Measurements from ENCODE around the gene GSC2.

The GSC2 gene

DNA sequence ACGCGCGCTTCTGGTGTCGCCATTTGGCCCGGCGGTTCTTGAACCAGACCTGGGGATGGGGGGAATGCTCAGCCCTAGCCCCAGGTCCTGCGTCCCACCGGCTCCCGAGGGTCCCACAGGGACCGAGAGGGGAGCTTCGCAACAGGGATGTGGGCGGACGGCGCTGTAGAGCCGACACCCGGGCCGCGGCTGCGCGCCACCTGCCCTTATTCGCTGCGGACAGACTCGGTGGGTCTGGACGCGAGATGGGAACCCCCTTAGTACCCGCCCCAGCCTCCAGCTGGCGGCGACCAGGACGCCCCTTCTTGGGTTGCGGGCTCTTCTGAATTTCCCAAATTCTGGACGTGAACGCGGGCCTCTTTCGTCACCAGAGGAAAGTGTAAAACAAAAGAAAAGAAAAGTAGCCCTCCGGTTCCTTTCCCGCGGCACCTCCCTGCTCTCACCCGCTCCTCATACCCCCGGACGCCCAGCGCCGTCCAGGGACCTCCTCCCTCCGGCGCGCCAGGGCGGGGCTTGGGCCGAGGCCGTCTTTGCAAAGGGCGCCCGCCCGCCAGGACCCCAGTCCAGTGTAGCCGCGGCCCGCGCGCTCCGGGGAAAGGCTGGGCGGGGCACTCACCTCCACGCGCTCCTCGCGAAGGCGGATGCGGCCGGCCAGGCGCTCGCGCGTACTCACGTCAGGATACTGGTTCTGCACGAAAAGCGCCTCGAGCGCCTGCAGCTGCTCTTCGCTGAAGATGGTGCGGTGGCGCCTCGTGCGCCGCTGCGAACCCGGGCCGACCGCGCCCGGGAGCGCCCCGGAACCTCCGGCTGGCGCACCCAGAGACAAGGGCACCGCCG, 827 bp downstream of the GSC2 start:
- H3K36me3 ChIP-seq (ENCODE audit: control insufficient read depth, low read length): peaks cover 1% of the 10 kb centered on the region; the same call in 1 of the 2 replicates
- peaks cover 3% of the 10 kb centered on the region; the same call in 1 of the 2 replicates for H3K4me1 ChIP-seq (ENCODE audit: control insufficient read depth, low read length)
- H3K4me3 ChIP-seq (ENCODE audit: low read length): no peak overlapping the region
- TF ChIP-seq EZH2phosphoT487 (IDR thresholded peaks at IDR 0.05; ENCODE audit: borderline replicate concordance, low read length): no peak
- TF ChIP-seq, protein P1, sequence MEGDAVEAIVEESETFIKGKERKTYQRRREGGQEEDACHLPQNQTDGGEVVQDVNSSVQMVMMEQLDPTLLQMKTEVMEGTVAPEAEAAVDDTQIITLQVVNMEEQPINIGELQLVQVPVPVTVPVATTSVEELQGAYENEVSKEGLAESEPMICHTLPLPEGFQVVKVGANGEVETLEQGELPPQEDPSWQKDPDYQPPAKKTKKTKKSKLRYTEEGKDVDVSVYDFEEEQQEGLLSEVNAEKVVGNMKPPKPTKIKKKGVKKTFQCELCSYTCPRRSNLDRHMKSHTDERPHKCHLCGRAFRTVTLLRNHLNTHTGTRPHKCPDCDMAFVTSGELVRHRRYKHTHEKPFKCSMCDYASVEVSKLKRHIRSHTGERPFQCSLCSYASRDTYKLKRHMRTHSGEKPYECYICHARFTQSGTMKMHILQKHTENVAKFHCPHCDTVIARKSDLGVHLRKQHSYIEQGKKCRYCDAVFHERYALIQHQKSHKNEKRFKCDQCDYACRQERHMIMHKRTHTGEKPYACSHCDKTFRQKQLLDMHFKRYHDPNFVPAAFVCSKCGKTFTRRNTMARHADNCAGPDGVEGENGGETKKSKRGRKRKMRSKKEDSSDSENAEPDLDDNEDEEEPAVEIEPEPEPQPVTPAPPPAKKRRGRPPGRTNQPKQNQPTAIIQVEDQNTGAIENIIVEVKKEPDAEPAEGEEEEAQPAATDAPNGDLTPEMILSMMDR (IDR thresholded peaks at IDR 0.05; ENCODE audit: low read depth, low read length, poor library complexity, severe bottlenecking): no peak
- no peaks in the 10 kb centered on the region for H3F3A ChIP-seq (ENCODE audit: control insufficient read depth, insufficient read depth)
- H3K79me2 ChIP-seq (ENCODE audit: control insufficient read depth, low read length): peaks cover 2% of the 10 kb centered on the region
- peaks cover 3% of the 10 kb centered on the region; the same call in 1 of the 2 replicates for H3K27me3 ChIP-seq (ENCODE audit: control insufficient read depth, low read length)
- H3K4me2 ChIP-seq (ENCODE audit: low read length): no peak overlapping the region
- H3K9me3 ChIP-seq (ENCODE audit: control insufficient read depth, insufficient read depth, low read length): no peaks in the 10 kb centered on the region
- H3K9me2 ChIP-seq (replicated peaks; ENCODE audit: control insufficient read depth, low read length): no peaks in the 10 kb centered on the region
- no peak overlapping the region for H3K27ac ChIP-seq (ENCODE audit: low read depth, low read length)
- no peaks in the 10 kb centered on the region for H4K20me1 ChIP-seq (ENCODE audit: control insufficient read depth, insufficient read depth, low read depth, low read length)

DNA sequence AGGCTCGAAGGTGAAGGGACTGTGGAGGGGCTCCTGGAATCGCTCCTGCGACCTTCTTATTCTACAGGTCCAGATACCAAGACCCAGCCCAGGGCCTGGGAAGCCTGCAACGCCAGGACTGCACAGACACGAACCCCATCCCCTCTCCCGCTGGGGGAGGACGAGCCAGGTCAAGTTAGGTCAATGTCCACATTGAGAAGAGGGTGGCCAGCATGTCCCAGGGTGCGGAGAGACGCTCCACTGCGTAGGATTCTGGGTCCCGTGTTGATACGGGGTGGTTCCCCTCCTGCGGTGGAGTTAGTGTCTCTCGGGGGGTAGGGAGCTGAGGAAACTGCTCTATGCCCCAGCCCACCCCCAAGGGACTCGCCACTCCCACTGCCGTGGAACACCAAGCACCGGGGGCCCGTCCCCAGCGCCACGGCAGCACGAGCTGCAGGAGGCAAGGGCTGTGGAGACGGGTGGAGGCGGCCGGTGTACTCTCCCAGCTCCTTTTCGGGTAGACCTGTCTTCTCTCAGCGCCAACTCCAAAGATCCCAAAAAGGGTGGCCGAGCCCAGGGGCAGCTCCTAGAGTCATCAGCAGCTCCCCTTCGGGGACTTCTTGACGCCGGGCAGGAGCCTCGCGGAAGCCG, 1.6 kb downstream of the GSC2 start:
- Histone ChIP-seq H3K27ac (ENCODE audit: low read depth, low read length) (no peak overlapping the region), H3K27me3 (ENCODE audit: control insufficient read depth, low read length) (peaks cover 3% of the 10 kb centered on the region; the same call in 1 of the 2 replicates)
- no peak for TF ChIP-seq EZH2phosphoT487 (IDR thresholded peaks at IDR 0.05; ENCODE audit: borderline replicate concordance, low read length)
- TF ChIP-seq, protein P1 (IDR thresholded peaks at IDR 0.05; ENCODE audit: low read depth, low read length, poor library complexity, severe bottlenecking): no peak

DNA sequence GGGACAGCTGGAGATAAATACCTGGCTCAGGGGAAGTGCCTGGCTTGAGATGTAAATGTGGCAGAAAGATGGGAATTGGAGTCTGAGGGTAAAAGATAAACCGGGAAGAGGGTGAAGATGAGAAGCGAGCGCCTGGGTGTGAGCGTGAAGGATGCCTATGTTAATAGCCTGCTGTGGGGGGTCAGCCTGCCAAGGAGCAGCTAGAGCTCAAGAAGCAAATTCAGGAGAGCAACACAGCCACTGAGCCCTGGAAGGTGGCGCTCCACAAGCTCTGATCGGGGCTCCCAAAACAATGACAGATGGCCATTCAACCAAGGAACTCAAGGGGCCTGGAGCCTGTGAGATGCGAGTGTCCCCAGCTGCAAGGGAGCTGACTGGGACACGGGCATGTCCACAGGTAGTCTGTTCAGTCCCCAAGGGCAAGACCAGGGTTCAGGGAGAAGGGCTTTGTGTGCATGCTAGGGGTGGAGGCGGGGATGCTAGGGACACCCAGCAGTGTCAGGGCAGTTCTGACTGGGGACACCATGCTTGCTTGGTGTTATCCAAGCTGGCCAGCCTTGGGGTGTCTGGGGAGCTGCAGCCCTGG, 2.8 kb downstream of the GSC2 start:
- H3F3A ChIP-seq (ENCODE audit: control insufficient read depth, insufficient read depth): no peaks in the 10 kb centered on the region
- peaks cover 12% of the 10 kb centered on the region for H3K4me1 ChIP-seq (ENCODE audit: control insufficient read depth, low read length)
- H3K4me3 ChIP-seq (ENCODE audit: low read length): no peak overlapping the region
- no peaks in the 10 kb centered on the region for H4K20me1 ChIP-seq (ENCODE audit: control insufficient read depth, insufficient read depth, low read depth, low read length)
- H3K27me3 ChIP-seq (ENCODE audit: control insufficient read depth, low read length): no peaks in the 10 kb centered on the region
- H3K27ac ChIP-seq (ENCODE audit: low read depth, low read length): no peak overlapping the region
- no peaks in the 10 kb centered on the region for H3K9me3 ChIP-seq (ENCODE audit: control insufficient read depth, insufficient read depth, low read length)
- no peaks in the 10 kb centered on the region for H3K9me2 ChIP-seq (replicated peaks; ENCODE audit: control insufficient read depth, low read length)
- TF ChIP-seq EZH2phosphoT487 (IDR thresholded peaks at IDR 0.05; ENCODE audit: borderline replicate concordance, low read length): no peak
- TF ChIP-seq, protein P1 (IDR thresholded peaks at IDR 0.05; ENCODE audit: low read depth, low read length, poor library complexity, severe bottlenecking): no peak
- H3K4me2 ChIP-seq (ENCODE audit: low read length): no peak overlapping the region
- H3K79me2 ChIP-seq (ENCODE audit: control insufficient read depth, low read length): peaks cover 21% of the 10 kb centered on the region
- peaks cover 7% of the 10 kb centered on the region for H3K36me3 ChIP-seq (ENCODE audit: control insufficient read depth, low read length)

More for the DNA sequence above, 1.6 kb downstream of the GSC2 start:
- Histone ChIP-seq H4K20me1 (ENCODE audit: control insufficient read depth, insufficient read depth, low read depth, low read length) (no peaks in the 10 kb centered on the region), H3K79me2 (ENCODE audit: control insufficient read depth, low read length) (peaks cover 10% of the 10 kb centered on the region), H3K4me2 (ENCODE audit: low read length) (no peak overlapping the region), H3K36me3 (ENCODE audit: control insufficient read depth, low read length) (peaks cover 3% of the 10 kb centered on the region; the same call in 1 of the 2 replicates), H3K4me3 (ENCODE audit: low read length) (no peak overlapping the region), H3K4me1 (ENCODE audit: control insufficient read depth, low read length) (peaks cover 7% of the 10 kb centered on the region), H3K9me3 (ENCODE audit: control insufficient read depth, insufficient read depth, low read length) (no peaks in the 10 kb centered on the region), H3K9me2 (replicated peaks; ENCODE audit: control insufficient read depth, low read length) (no peaks in the 10 kb centered on the region), H3F3A (ENCODE audit: control insufficient read depth, insufficient read depth) (no peaks in the 10 kb centered on the region)

All from DOHH2 (cell line).